Measurements from ENCODE around the gene CNNM1. TPM values are rescaled to one million over a fixed set of nuclear protein-coding genes. Genes with fewer than 3 reads are reported as not detected.
A peak's percentile ranks its signal among the peaks of the same experiment; 100 is the strongest.

CNNM1 gene
- total RNA-seq = not detected in 2 replicates
- total RNA-seq (2013) = not detected
- not detected in 2 replicates for polyA plus RNA-seq
- polyA minus RNA-seq = 0.07 TPM in 1 of 2 replicates, not detected in the other

DNA sequence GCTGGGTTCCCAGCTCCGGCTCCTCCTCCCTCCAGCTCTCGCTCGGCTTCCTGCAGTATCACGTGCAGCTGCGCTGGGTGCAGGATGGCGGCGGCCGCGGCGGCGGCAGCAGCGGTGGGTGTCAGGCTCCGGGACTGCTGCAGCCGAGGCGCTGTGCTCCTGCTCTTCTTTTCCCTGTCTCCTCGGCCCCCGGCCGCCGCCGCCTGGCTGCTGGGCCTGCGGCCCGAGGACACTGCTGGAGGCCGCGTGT lies at the start of gene CNNM1:
CNNM1 (plus strand) TSS at position 53 of the 250 bp plus-strand sequence; CDS start at position 85, 32 bp downstream.
- peak within 1 kb of the TSS; percentile 62 for H2AFZ ChIP-seq (ENCODE audit: insufficient read depth, low read depth, low read length, poor library complexity, severe bottlenecking)
- TF ChIP-seq EZH2 (IDR thresholded peaks at IDR 0.05; ENCODE audit: borderline replicate concordance, insufficient read depth, low read depth, low read length, poor library complexity, severe bottlenecking) = no peak
- no peak for TF ChIP-seq CTCF (IDR thresholded peaks at IDR 0.05)
- H3K27me3 Mint-ChIP-seq = peaks cover 46% of the 10 kb centered on the region
- peaks cover 0 to 24% (median 0%) of the 10 kb centered on the region in 3 donors for H3K9me3 ChIP-seq (ENCODE audit: control extremely low read depth in 1 of 3, control insufficient read depth in 2 of 3, insufficient read depth in 1 of 3, low read length in 2 of 3)
- peaks cover 13% of the 10 kb centered on the region for H3K4me1 Mint-ChIP-seq
- H3K9ac ChIP-seq (ENCODE audit: low read length) = peak within 1 kb of the TSS; percentile 23
- WGBS (ENCODE audit: insufficient coverage) = under 1% methylated on average over 24 of the region's 24 CpGs
- H3K9me3 Mint-ChIP-seq (ENCODE audit: insufficient read depth) = no peaks in the 10 kb centered on the region
- peak within 1 kb of the TSS in 3 of 5 experiments; percentile 23 to 46 (median 39) for H3K4me3 ChIP-seq (ENCODE audit: control extremely low read depth in 1 of 5, extremely low read depth in 1 of 5, insufficient read depth in 1 of 5, low read depth in 2 of 5, low read length in 4 of 5)
- peak within 1 kb of the TSS; percentile 72 for H3K4me2 ChIP-seq (replicated peaks; ENCODE audit: low read depth, low read length, poor library complexity, severe bottlenecking)
- peak within 1 kb of the TSS; percentile 48 for H3K4me3 Mint-ChIP-seq
- no peak for DNase-seq
- peaks cover 0 to 33% (median 19%) of the 10 kb centered on the region in 4 experiments for H3K27me3 ChIP-seq (replicated peaks in 1 of 4; ENCODE audit: control extremely low read depth in 1 of 4, control insufficient read depth in 3 of 4, insufficient read depth in 4 of 4, low read length in 3 of 4)
- no peaks in the 10 kb centered on the region for H4K20me1 ChIP-seq (ENCODE audit: control insufficient read depth, insufficient read depth, low read length, poor library complexity, severe bottlenecking)
- intact Hi-C loops (cut with micrococcal nuclease) = no loop called here
- no peak within 1 kb of the TSS for H3K27ac ChIP-seq (ENCODE audit: low read length in 2 of 2)
- no peaks in the 10 kb centered on the region for H3K79me2 ChIP-seq (ENCODE audit: control insufficient read depth, insufficient read depth, low read length)
- peaks cover 10 to 11% of the 10 kb centered on the region in 2 donors for H3K4me1 ChIP-seq (ENCODE audit: control insufficient read depth in 2 of 2, insufficient read depth in 2 of 2, low read length in 2 of 2)
- H3K36me3 ChIP-seq (replicated peaks in 1 of 2; ENCODE audit: control extremely low read depth in 1 of 2, control insufficient read depth in 1 of 2, extremely low read depth in 1 of 2, insufficient read depth in 2 of 2, low read length in 1 of 2) = no peaks in the 10 kb centered on the region
- no peak for ATAC-seq (ENCODE audit: low read depth)
- POLR2A ChIA-PET = no interaction called here
- H3K27ac Mint-ChIP-seq = no peak within 1 kb of the TSS
- CTCF ChIA-PET = no interaction called here

DNA sequence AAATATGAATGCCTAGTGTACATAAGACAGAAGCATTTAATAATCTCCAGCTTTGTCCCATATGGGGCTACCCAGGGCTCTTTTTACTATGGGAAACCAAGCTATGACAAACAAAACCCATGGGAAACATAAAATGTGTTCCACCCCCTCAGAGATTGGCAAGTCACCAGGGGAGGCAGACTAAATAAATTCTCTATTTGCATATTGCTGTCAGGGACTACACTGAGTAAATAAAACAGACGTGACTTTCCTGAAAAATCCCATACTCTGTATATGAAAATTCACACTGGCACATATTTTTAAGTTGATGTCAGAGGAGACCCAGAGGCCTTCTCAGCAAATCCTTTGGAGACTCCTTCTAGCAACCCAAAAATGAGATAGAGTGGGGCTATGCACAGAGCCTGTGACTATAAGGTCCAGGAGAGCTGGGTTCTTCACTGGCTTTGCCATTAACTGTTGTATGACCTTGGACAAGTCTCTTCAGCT lies 49.5 kb upstream of the CNNM1 start:
- H3K27me3 ChIP-seq (replicated peaks in 1 of 4; ENCODE audit: control extremely low read depth in 1 of 4, control insufficient read depth in 3 of 4, insufficient read depth in 4 of 4, low read length in 3 of 4) = peaks cover 0 to 7% (median 0%) of the 10 kb centered on the region in 4 experiments
- H3K9ac ChIP-seq (ENCODE audit: low read length) = no peak overlapping the region
- Mint-ChIP-seq H3K27ac (no peak overlapping the region), H3K9me3 (ENCODE audit: insufficient read depth) (peaks cover 4% of the 10 kb centered on the region), H3K4me3 (no peak overlapping the region), H3K4me1 (peaks cover 7% of the 10 kb centered on the region), H3K27me3 (peaks cover 25% of the 10 kb centered on the region)
- peaks cover 3 to 8% (median 5%) of the 10 kb centered on the region in 3 donors for H3K9me3 ChIP-seq (ENCODE audit: control extremely low read depth in 1 of 3, control insufficient read depth in 2 of 3, insufficient read depth in 1 of 3, low read length in 2 of 3)
- H3K4me2 ChIP-seq (replicated peaks; ENCODE audit: low read depth, low read length, poor library complexity, severe bottlenecking) = no peak overlapping the region
- no peak for DNase-seq
- WGBS (ENCODE audit: insufficient coverage) = no CpG with 5 or more reads among the region's 1 CpG
- no peaks in the 10 kb centered on the region for H3K79me2 ChIP-seq (ENCODE audit: control insufficient read depth, insufficient read depth, low read length)
- H3K4me1 ChIP-seq (ENCODE audit: control insufficient read depth in 2 of 2, insufficient read depth in 2 of 2, low read length in 2 of 2) = no peaks in the 10 kb centered on the region
- intact Hi-C loops (cut with micrococcal nuclease) = no loop called here
- no peak for ATAC-seq (ENCODE audit: low read depth)
- POLR2A ChIA-PET = no interaction called here
- no peaks in the 10 kb centered on the region for H3K36me3 ChIP-seq (replicated peaks in 1 of 2; ENCODE audit: control extremely low read depth in 1 of 2, control insufficient read depth in 1 of 2, extremely low read depth in 1 of 2, insufficient read depth in 2 of 2, low read length in 1 of 2)
- H4K20me1 ChIP-seq (ENCODE audit: control insufficient read depth, insufficient read depth, low read length, poor library complexity, severe bottlenecking) = no peaks in the 10 kb centered on the region
- no peak overlapping the region for H2AFZ ChIP-seq (ENCODE audit: insufficient read depth, low read depth, low read length, poor library complexity, severe bottlenecking)
- CTCF ChIA-PET = interaction anchor here (1.0 to 1.5 kb wide), 3 partner anchors 12 to 812 kb away, joined by 3 to 4 read pairs (median 3); no protein-coding TSS in a partner anchor
- H3K27ac ChIP-seq (ENCODE audit: low read length in 2 of 2) = no peak overlapping the region
- H3K4me3 ChIP-seq (ENCODE audit: control extremely low read depth in 1 of 5, extremely low read depth in 1 of 5, insufficient read depth in 1 of 5, low read depth in 2 of 5, low read length in 4 of 5) = no peak overlapping the region
- no peak for TF ChIP-seq EZH2 (IDR thresholded peaks at IDR 0.05; ENCODE audit: borderline replicate concordance, insufficient read depth, low read depth, low read length, poor library complexity, severe bottlenecking)
- no peak for TF ChIP-seq CTCF (IDR thresholded peaks at IDR 0.05)

All from B cell (primary cell).